Parathyroid adenoma (tissue), 2 donors: Measurements from ENCODE around the gene PARVB.
A peak's percentile ranks its signal among the peaks of the same experiment; 100 is the strongest.

Experiments used
- H2AFZ ChIP-seq: fragments of 300-600 bp; sonication (generic); one replicate; pipeline ENCODE4 v1.7.0; 2017; ENCODE audit warnings: antibody characterized with exemption, mild to moderate bottlenecking
- H3K27ac ChIP-seq: fragments of 300-600 bp; sonication (generic); one replicate; pipeline ENCODE4 v1.7.0; 2017
- H3K27me3 ChIP-seq: fragments of 300-600 bp; sonication (generic); one replicate; pipeline ENCODE4 v1.7.0; 2017; ENCODE audit warnings: low read length; ENCODE audit not compliant: control insufficient read depth, insufficient read depth
- H3K36me3 ChIP-seq: fragments of 300-600 bp; sonication (generic); one replicate; pipeline ENCODE4 v1.7.0; 2017; ENCODE audit warnings: low read length; ENCODE audit not compliant: control insufficient read depth, insufficient read depth
- H3K4me1 ChIP-seq: fragments of 300-600 bp; sonication (generic); one replicate; pipeline ENCODE4 v1.7.0; 2017; ENCODE audit warnings: control low read depth
- H3K4me2 ChIP-seq: fragments of 300-600 bp; sonication (generic); one replicate; pipeline ENCODE4 v1.7.0; 2017; ENCODE audit warnings: low read length
- H3K4me3 ChIP-seq: fragments of 300-600 bp; sonication (generic); one replicate; pipeline ENCODE4 v1.7.0; 2017; ENCODE audit warnings: low read depth, low read length
- H3K79me2 ChIP-seq: fragments of 300-600 bp; sonication (generic); one replicate; pipeline ENCODE4 v1.7.0; 2017; ENCODE audit warnings: control low read depth
- H3K9ac ChIP-seq: fragments of 300-600 bp; sonication (generic); one replicate; pipeline ENCODE4 v1.7.0; 2017; ENCODE audit warnings: mild to moderate bottlenecking
- H3K9me3 ChIP-seq: fragments of 300-600 bp; sonication (generic); one replicate; pipeline ENCODE4 v1.7.0; 2017; ENCODE audit warnings: low read length; ENCODE audit not compliant: control insufficient read depth
- TF ChIP-seq, protein P1 (sequence below): fragments of 300-600 bp; sonication (generic); IDR thresholded peaks from one replicate; pipeline ENCODE4 v1.7.0; 2017; ENCODE audit warnings: antibody characterized with exemption, mild to moderate bottlenecking
- donor health status: primary hyperparathyroidism.

PARVB gene

DNA sequence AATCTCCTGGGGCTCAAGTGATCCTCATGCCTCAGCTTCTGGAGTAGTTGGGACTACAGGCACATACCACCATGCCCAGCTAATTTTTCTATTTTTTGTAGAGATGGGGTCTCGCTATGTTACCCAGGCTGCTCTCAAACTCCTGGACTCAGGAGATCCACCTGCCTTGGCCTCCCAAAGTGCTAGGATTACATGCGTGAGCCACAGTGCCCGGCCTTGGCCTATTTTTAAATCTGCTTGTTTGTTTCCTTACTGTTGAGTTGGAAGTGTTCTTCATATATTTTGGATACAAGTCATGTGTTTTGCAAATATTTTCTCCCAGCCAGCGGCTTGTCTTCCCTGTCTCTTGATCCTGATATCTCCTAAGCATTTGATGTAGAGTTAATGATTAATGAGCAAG lies 5.0 kb downstream of the PARVB start:
- Histone ChIP-seq H3K4me2 (no peak overlapping the region), H3K79me2 (no peaks in the 10 kb centered on the region), H3K4me3 (no peak overlapping the region), H3K9me3 (no peaks in the 10 kb centered on the region), H3K27me3 (no peaks in the 10 kb centered on the region), H2AFZ (no peak overlapping the region), H3K9ac (no peak overlapping the region), H3K27ac (no peak overlapping the region), H3K36me3 (no peaks in the 10 kb centered on the region), H3K4me1 (no peaks in the 10 kb centered on the region)
- TF ChIP-seq, protein P1, sequence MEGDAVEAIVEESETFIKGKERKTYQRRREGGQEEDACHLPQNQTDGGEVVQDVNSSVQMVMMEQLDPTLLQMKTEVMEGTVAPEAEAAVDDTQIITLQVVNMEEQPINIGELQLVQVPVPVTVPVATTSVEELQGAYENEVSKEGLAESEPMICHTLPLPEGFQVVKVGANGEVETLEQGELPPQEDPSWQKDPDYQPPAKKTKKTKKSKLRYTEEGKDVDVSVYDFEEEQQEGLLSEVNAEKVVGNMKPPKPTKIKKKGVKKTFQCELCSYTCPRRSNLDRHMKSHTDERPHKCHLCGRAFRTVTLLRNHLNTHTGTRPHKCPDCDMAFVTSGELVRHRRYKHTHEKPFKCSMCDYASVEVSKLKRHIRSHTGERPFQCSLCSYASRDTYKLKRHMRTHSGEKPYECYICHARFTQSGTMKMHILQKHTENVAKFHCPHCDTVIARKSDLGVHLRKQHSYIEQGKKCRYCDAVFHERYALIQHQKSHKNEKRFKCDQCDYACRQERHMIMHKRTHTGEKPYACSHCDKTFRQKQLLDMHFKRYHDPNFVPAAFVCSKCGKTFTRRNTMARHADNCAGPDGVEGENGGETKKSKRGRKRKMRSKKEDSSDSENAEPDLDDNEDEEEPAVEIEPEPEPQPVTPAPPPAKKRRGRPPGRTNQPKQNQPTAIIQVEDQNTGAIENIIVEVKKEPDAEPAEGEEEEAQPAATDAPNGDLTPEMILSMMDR: no peak

DNA sequence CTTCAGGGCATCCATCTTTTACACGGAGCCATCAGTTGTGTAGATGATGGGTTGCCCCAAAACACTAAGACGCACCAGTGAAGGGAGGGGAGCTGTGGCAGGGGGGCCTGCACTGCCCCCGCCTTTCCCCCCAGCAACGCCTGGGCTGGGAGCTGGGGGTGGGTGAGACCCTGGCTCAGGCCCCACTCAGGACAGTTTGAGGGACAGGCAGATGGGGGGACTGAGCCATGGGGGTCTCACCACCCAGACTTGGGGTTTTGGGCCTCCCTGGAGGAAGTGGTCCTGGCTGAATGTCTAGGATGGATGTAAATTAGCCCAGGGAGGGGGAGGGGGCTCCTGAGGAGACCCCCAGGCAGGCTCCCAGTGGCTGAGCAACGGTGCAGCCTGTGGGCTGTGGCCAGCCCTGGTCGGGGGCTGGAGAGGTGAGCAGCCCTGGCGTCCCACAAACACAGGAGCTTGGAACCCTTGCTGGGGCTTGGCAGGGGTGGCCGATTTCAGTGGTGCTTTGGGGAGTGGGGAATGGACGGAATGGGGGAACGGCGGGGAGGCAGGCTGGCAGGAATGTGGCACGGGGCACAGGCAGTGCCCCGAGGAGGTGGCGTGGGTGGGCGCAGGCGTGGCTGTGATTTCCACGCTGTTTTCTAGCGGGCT lies 6.1 kb downstream of the PARVB start:
- Histone ChIP-seq H3K9ac (no peak overlapping the region), H2AFZ (no peak overlapping the region), H3K4me1 (no peaks in the 10 kb centered on the region), H3K36me3 (no peaks in the 10 kb centered on the region), H3K4me3 (no peak overlapping the region), H3K79me2 (no peaks in the 10 kb centered on the region), H3K27ac (peak overlapping the region; percentile 32), H3K4me2 (no peak overlapping the region), H3K9me3 (no peaks in the 10 kb centered on the region), H3K27me3 (no peaks in the 10 kb centered on the region)
- TF ChIP-seq, protein P1: no peak

DNA sequence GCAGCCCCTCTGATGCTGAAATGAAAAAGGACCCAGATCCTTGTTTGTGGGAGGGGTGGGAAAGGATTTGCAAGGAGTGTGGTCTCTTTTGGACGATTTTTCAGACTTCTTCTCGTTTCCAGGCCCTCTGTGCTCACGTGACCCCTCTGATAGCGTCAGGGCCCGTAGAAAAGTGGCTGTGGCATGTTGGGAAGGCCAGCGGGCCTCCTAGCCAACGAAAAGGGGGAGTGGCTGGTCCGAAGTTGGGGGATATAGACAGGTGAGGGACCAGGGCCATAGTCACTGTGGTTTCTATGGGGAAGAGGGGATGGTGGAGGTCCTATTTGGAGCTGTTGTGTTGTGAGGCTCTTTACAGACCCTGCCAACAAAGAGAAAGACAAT lies 6.6 kb downstream of the PARVB start:
- H2AFZ ChIP-seq: no peak overlapping the region

DNA sequence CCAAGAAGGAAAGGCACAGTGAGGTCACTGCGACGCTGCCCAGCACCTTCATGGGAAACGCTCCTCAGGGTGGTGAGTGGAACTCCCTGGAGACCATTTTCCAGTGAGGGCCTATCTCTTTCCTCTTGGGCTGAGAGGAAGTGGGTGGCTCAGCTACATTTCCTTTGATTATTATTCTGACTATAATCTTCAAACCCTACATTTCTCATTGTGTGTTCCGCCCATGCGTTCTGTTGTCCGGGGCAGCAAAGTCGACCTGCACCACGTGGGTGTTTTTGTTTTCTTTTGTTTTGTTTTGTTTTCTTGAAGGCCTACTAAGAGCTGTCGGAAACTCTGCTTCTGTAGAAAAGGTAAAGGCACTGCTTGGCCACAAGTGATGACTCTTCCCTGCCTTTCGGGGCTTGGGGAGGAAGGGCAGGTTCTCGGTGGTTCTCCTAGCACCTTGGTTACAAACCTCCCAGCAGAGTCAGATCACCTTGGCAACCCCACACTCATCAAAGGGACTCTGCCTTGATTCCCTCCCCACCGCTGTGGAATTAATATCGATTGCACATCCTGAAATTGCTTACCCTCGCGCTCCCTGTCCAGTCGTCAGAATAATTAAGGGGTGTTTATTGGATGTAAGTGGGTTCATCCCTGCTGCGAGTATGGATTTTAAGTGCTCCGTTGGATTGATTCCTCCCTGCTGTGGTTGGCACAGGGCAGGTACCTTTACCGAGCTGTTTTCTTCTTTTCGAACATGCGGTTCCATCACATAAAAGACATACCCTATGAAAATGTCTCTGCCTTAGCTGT lies 7.3 kb downstream of the PARVB start:
- H3K27ac ChIP-seq: peak overlapping the region; percentile 32
- H3K36me3 ChIP-seq: no peaks in the 10 kb centered on the region
- H3K9ac ChIP-seq: no peak overlapping the region
- H3K4me3 ChIP-seq: no peak overlapping the region
- H3K27me3 ChIP-seq: no peaks in the 10 kb centered on the region
- no peaks in the 10 kb centered on the region for H3K9me3 ChIP-seq
- H2AFZ ChIP-seq: no peak overlapping the region
- no peaks in the 10 kb centered on the region for H3K79me2 ChIP-seq
- H3K4me1 ChIP-seq: no peaks in the 10 kb centered on the region
- no peak overlapping the region for H3K4me2 ChIP-seq
- TF ChIP-seq, protein P1: no peak

More for the DNA sequence above, 6.6 kb downstream of the PARVB start:
- Histone ChIP-seq H3K4me1 (no peaks in the 10 kb centered on the region), H3K36me3 (no peaks in the 10 kb centered on the region), H3K4me2 (no peak overlapping the region), H3K27ac (peak overlapping the region; percentile 32), H3K9ac (no peak overlapping the region), H3K79me2 (no peaks in the 10 kb centered on the region), H3K27me3 (no peaks in the 10 kb centered on the region), H3K4me3 (no peak overlapping the region), H3K9me3 (no peaks in the 10 kb centered on the region)
- TF ChIP-seq, protein P1: no peak
